GM19025 (cell line): ENCODE measurements around the gene MOGAT3.

Source experiments
- ATAC-seq: cut with Tn5 transposase; IDR thresholded peaks from one replicate; pipeline ENCODE4 v1.9.1; 2021; ENCODE audit warnings: mild to moderate bottlenecking, low read depth, moderate library complexity; ENCODE audit not compliant: unreplicated experiment

Gene MOGAT3

GRCh38 chr7:101173752-101174244, 27.0 kb downstream of the MOGAT3 start:
- no peak for ATAC-seq

- no peak for ATAC-seq
Measured at GRCh38 chr7:101172854-101173751, 27.7 kb downstream of the MOGAT3 start.

- no peak for ATAC-seq
Measured at GRCh38 chr7:101172005-101172853, 28.6 kb downstream of the MOGAT3 start.

- no peak for ATAC-seq
Measured at GRCh38 chr7:101171442-101171837, 29.4 kb downstream of the MOGAT3 start.

- ATAC-seq: no peak
Measured at GRCh38 chr7:101170617-101171441, 30.0 kb downstream of the MOGAT3 start.

- ATAC-seq: no peak
Measured at GRCh38 chr7:101169838-101170551, 30.8 kb downstream of the MOGAT3 start.

GRCh38 chr7:101169110-101169837, 31.6 kb downstream of the MOGAT3 start:
- no peak for ATAC-seq

GRCh38 chr7:101168412-101169049, 32.3 kb downstream of the MOGAT3 start:
- no peak for ATAC-seq

GRCh38 chr7:101167645-101168411, 33.0 kb downstream of the MOGAT3 start:
- ATAC-seq: no peak

- no peak for ATAC-seq
Measured at GRCh38 chr7:101166909-101167644, 33.8 kb downstream of the MOGAT3 start.

GRCh38 chr7:101166648-101166908, 34.3 kb downstream of the MOGAT3 start:
- no peak for ATAC-seq

- no peak for ATAC-seq
Measured at GRCh38 chr7:101165958-101166647, 34.7 kb downstream of the MOGAT3 start.

GRCh38 chr7:101165075-101165957, 35.5 kb downstream of the MOGAT3 start, which contains the start of gene VGF:
VGF (minus strand) TSS chr7:101165569; CDS start chr7:101164843, 726 bp downstream.
- peak; percentile 70 for ATAC-seq

GRCh38 chr7:101164071-101164840, 36.6 kb downstream of the MOGAT3 start:
- no peak for ATAC-seq
